WTC11 (cell line): ENCODE data around the gene PSKH1. TPM values are rescaled to one million over a fixed set of nuclear protein-coding genes. Genes with fewer than 3 reads are reported as not detected.

Experiments
- ATAC-seq: fragments of 200-7000 bp; cut with Tn5 transposase; 2 replicates; pipeline ENCODE4 v1.10.0; 2021; ENCODE audit warnings: mild to moderate bottlenecking, moderate library complexity
- CTCF ChIA-PET: fragments of 300-600 bp; sonication (Branson Sonifier 250); formaldehyde crosslinking; loops from one replicate; lab custom pipeline; 2021; ENCODE audit warnings: antibody characterized with exemption; lab: Charles Lee
- POLR2A ChIA-PET: fragments of 350-600 bp; sonication (Branson Sonifier 250); formaldehyde crosslinking; loops from one replicate; lab custom pipeline; 2021; ENCODE audit warnings: antibody characterized with exemption; lab: Charles Lee
- DNase-seq: peaks from one replicate; pipeline ENCODE4 v3.0.0; 2021; ENCODE audit warnings: low spot score
- H3K27ac Mint-ChIP-seq: 2 replicates; pipeline ENCODE4 v1.8.0; 2021; ENCODE audit warnings: mixed read lengths
- H3K27me3 Mint-ChIP-seq: 2 replicates; pipeline ENCODE4 v1.8.0; 2021; ENCODE audit warnings: low read depth, mild to moderate bottlenecking, moderate library complexity, mixed read lengths
- H3K36me3 Mint-ChIP-seq: 2 replicates; pipeline ENCODE4 v1.8.0; 2021; ENCODE audit warnings: mixed read lengths
- H3K4me1 Mint-ChIP-seq: 2 replicates; pipeline ENCODE4 v1.8.0; 2022; ENCODE audit warnings: mixed read lengths
- H3K4me3 Mint-ChIP-seq: 2 replicates; pipeline ENCODE4 v1.8.0; 2021; ENCODE audit warnings: mild to moderate bottlenecking, moderate library complexity, mixed read lengths
- H3K9me3 Mint-ChIP-seq: 2 replicates; pipeline ENCODE4 v1.8.0; 2021; ENCODE audit warnings: mixed read lengths
- CREB1 ChIP-seq: sonication (generic); formaldehyde crosslinking; IDR thresholded peaks from 2 replicates; pipeline ENCODE4 v1.8.0; 2023; ENCODE audit warnings: mild to moderate bottlenecking, missing genetic modification reagents
- CREM ChIP-seq: sonication (generic); formaldehyde crosslinking; IDR thresholded peaks from 2 replicates; pipeline ENCODE4 v1.8.1; 2022; ENCODE audit warnings: mild to moderate bottlenecking, missing genetic modification reagents, moderate library complexity
- CTCF ChIP-seq: fragments of 200-600 bp; IDR thresholded peaks from 2 replicates; pipeline ENCODE4 v1.8.0; 2022; ENCODE audit warnings: antibody characterized with exemption
- ELF4 ChIP-seq: sonication (generic); formaldehyde crosslinking; IDR thresholded peaks from 2 replicates; pipeline ENCODE4 v1.8.1; 2022; ENCODE audit warnings: low read depth, mild to moderate bottlenecking, moderate library complexity, missing genetic modification reagents
- EMX1 ChIP-seq: fragments of 250-450 bp; sonication (Bioruptor Pico); IDR thresholded peaks from 2 replicates; pipeline ENCODE4 v1.8.0; 2021; ENCODE audit warnings: mild to moderate bottlenecking
- FOXJ3 ChIP-seq: sonication (generic); formaldehyde crosslinking; IDR thresholded peaks from 2 replicates; pipeline ENCODE4 v1.9.0; 2021; ENCODE audit warnings: missing genetic modification reagents, mild to moderate bottlenecking, borderline replicate concordance
- GABPB1 ChIP-seq: sonication (generic); formaldehyde crosslinking; IDR thresholded peaks from 2 replicates; pipeline ENCODE4 v1.8.1; 2023; ENCODE audit warnings: mild to moderate bottlenecking, missing genetic modification reagents
- GRHL2 ChIP-seq: fragments of 250-450 bp; sonication (Bioruptor Pico); IDR thresholded peaks from 2 replicates; pipeline ENCODE4 v1.8.0; 2022; ENCODE audit warnings: mild to moderate bottlenecking, moderate library complexity; ENCODE audit not compliant: insufficient replicate concordance, severe bottlenecking
- JAZF1 ChIP-seq: fragments of 250-450 bp; sonication (Bioruptor Pico); IDR thresholded peaks from 2 replicates; pipeline ENCODE4 v1.9.0; 2021; ENCODE audit warnings: moderate library complexity, mild to moderate bottlenecking, inconsistent platforms
- MYBL2 ChIP-seq: sonication (generic); formaldehyde crosslinking; IDR thresholded peaks from 2 replicates; pipeline ENCODE4 v1.8.1; 2023; ENCODE audit warnings: mild to moderate bottlenecking, moderate library complexity, missing genetic modification reagents
- NFYB ChIP-seq: sonication (generic); formaldehyde crosslinking; conservative IDR thresholded peaks from 2 replicates; pipeline ENCODE4 v1.8.0; 2022; ENCODE audit warnings: low read depth, missing genetic modification reagents
- NR2C2 ChIP-seq: sonication (generic); formaldehyde crosslinking; IDR thresholded peaks from 2 replicates; pipeline ENCODE4 v1.8.0; 2022; ENCODE audit warnings: mild to moderate bottlenecking, missing genetic modification reagents
- PRRX2 ChIP-seq: fragments of 250-450 bp; sonication (Bioruptor Pico); IDR thresholded peaks from 2 replicates; pipeline ENCODE4 v1.8.0; 2021; ENCODE audit warnings: mild to moderate bottlenecking
- SOX15 ChIP-seq: fragments of 250-450 bp; sonication (Bioruptor Pico); IDR thresholded peaks from 2 replicates; pipeline ENCODE4 v1.9.0; 2021; ENCODE audit warnings: mild to moderate bottlenecking
- ZBTB43 ChIP-seq: sonication (generic); formaldehyde crosslinking; IDR thresholded peaks from 2 replicates; pipeline ENCODE4 v1.8.1; 2023; ENCODE audit warnings: mild to moderate bottlenecking, missing genetic modification reagents
- ZNF121 ChIP-seq: sonication (generic); formaldehyde crosslinking; IDR thresholded peaks from 2 replicates; pipeline ENCODE4 v1.8.0; 2023; ENCODE audit warnings: missing genetic modification reagents
- ZNF219 ChIP-seq: sonication (generic); formaldehyde crosslinking; IDR thresholded peaks from 2 replicates; pipeline ENCODE4 v1.8.0; 2023; ENCODE audit warnings: missing genetic modification reagents, mild to moderate bottlenecking, borderline replicate concordance
- ZNF317 ChIP-seq: sonication (generic); formaldehyde crosslinking; IDR thresholded peaks from 2 replicates; pipeline ENCODE4 v1.8.1; 2023; ENCODE audit warnings: low read depth, mild to moderate bottlenecking, moderate library complexity, missing genetic modification reagents, borderline replicate concordance
- ZNF416 ChIP-seq: fragments of 250-450 bp; sonication (Bioruptor Pico); IDR thresholded peaks from 2 replicates; pipeline ENCODE4 v1.9.0; 2021; ENCODE audit warnings: mild to moderate bottlenecking, inconsistent platforms
- ZNF425 ChIP-seq: fragments of 250-450 bp; sonication (Bioruptor Pico); conservative IDR thresholded peaks from 2 replicates; pipeline ENCODE4 v1.9.0; 2021; ENCODE audit warnings: mild to moderate bottlenecking
- ZNF512 ChIP-seq: sonication (generic); formaldehyde crosslinking; IDR thresholded peaks from 2 replicates; pipeline ENCODE4 v1.8.1; 2022; ENCODE audit warnings: missing genetic modification reagents, borderline replicate concordance
- total RNA-seq: library from RNA; stranded (reverse); gene quantifications from 3 replicates; pipeline ENCODE4 v1.2.3, GENCODE V29; 2021

PSKH1 gene
- total RNA-seq, 1 experiment from 2014 or later: 32.6 TPM

- ChIA-PET CTCF (interaction anchor here (0.8 to 1.9 kb wide), 2 partner anchors 55 to 65 kb away, joined by 3 to 14 read pairs; partner anchors contain the start of genes RANBP10 and TSNAXIP1), POLR2A (interaction anchor here (0.7 kb wide), 1 partner anchor 39 kb away, joined by 3 read pairs; no protein-coding TSS in a partner anchor)
- H3K27ac Mint-ChIP-seq: no peak overlapping the region
- H3K4me3 Mint-ChIP-seq: no peak overlapping the region
- no peaks in the 10 kb centered on the region for H3K9me3 Mint-ChIP-seq
- no peaks in the 10 kb centered on the region for H3K27me3 Mint-ChIP-seq
- no peak for ATAC-seq
- peaks cover 30% of the 10 kb centered on the region for H3K36me3 Mint-ChIP-seq
- no peak for TF ChIP-seq ZNF512 (CRISPR knock-in tag)
- TF ChIP-seq GRHL2 (CRISPR knock-in tag): no peak
- no peak for TF ChIP-seq CREM
- no peak for TF ChIP-seq CTCF
- TF ChIP-seq JAZF1 (CRISPR knock-in tag): no peak
- DNase-seq: no peak
- peaks cover 15% of the 10 kb centered on the region for H3K4me1 Mint-ChIP-seq
Measured at GRCh38 chr16:67871256-67871655, 21.8 kb upstream of the PSKH1 start.

GRCh38 chr16:67872131-67872630, 20.9 kb upstream of the PSKH1 start:
- no peak for ATAC-seq
- POLR2A ChIA-PET: no interaction called here
- TF ChIP-seq PRRX2 (CRISPR knock-in tag) (no peak), CTCF (no peak), ZNF416 (CRISPR knock-in tag) (no peak), GABPB1 (CRISPR knock-in tag) (no peak), NFYB (CRISPR knock-in tag) (no peak), FOXJ3 (CRISPR knock-in tag) (no peak), ZBTB43 (CRISPR knock-in tag) (no peak), ZNF317 (CRISPR knock-in tag) (no peak), ELF4 (CRISPR knock-in tag) (no peak), MYBL2 (CRISPR knock-in tag) (no peak), CREB1 (CRISPR knock-in tag) (no peak), ZNF425 (CRISPR knock-in tag) (no peak), ZNF121 (CRISPR knock-in tag) (no peak), SOX15 (CRISPR knock-in tag) (no peak), NR2C2 (CRISPR knock-in tag) (no peak), EMX1 (CRISPR knock-in tag) (no peak), ZNF219 (no peak)
- TF ChIP-seq, all 79 proteins: peak for 0
- H3K4me3 Mint-ChIP-seq: peak overlapping the region; percentile 92
- no peaks in the 10 kb centered on the region for H3K9me3 Mint-ChIP-seq
- peaks cover 15% of the 10 kb centered on the region for H3K4me1 Mint-ChIP-seq
- DNase-seq: no peak
- CTCF ChIA-PET: interaction anchor here (0.8 to 1.9 kb wide), 2 partner anchors 10 to 56 kb away, joined by 3 to 14 read pairs; no protein-coding TSS in a partner anchor
- peaks cover 29% of the 10 kb centered on the region for H3K36me3 Mint-ChIP-seq
- H3K27me3 Mint-ChIP-seq: no peaks in the 10 kb centered on the region
- peak overlapping the region; percentile 90 for H3K27ac Mint-ChIP-seq
